ENCODE results near the gene SLC16A8.

The SLC16A8 gene

GRCh38 chr22:38029901-38030300, 54.1 kb downstream of the SLC16A8 start:
- no peaks in the 10 kb centered on the region for H3K27me3 ChIP-seq (ENCODE audit: insufficient read depth, low read length, poor library complexity)
- no peak overlapping the region for H4K8ac ChIP-seq (ENCODE audit: low read depth, low read length)
- no peak overlapping the region for H3K23ac ChIP-seq (ENCODE audit: low read length)
- H4K5ac ChIP-seq (ENCODE audit: low read length): no peak overlapping the region
- H2AK5ac ChIP-seq (ENCODE audit: low read length): no peak overlapping the region
- H3K79me1 ChIP-seq (ENCODE audit: low read length): no peaks in the 10 kb centered on the region
- H2BK5ac ChIP-seq (ENCODE audit: low read length): no peak overlapping the region
- no peak overlapping the region for H2BK15ac ChIP-seq (replicated peaks; ENCODE audit: low read depth)
- no peaks in the 10 kb centered on the region for H3K79me2 ChIP-seq (ENCODE audit: control insufficient read depth, insufficient read depth, low read length)
- no peak overlapping the region for H3K4ac ChIP-seq (ENCODE audit: low read depth, low read length)
- no peak overlapping the region for H3K56ac ChIP-seq (ENCODE audit: low read length)
- no peak overlapping the region for H3K4me3 ChIP-seq (ENCODE audit: low read length)
- no peak overlapping the region for H3K27ac ChIP-seq (ENCODE audit: low read depth, low read length)
- H3K36me3 ChIP-seq (ENCODE audit: control insufficient read depth, insufficient read depth, low read length): no peaks in the 10 kb centered on the region
- no peak overlapping the region for H3K9ac ChIP-seq (ENCODE audit: low read length)
- H3K4me1 ChIP-seq (ENCODE audit: control insufficient read depth, low read depth, low read length): peaks cover 7% of the 10 kb centered on the region
- H3K18ac ChIP-seq (ENCODE audit: low read length): no peak overlapping the region
- DNase-seq: no peak
- no peak overlapping the region for H3K4me2 ChIP-seq (ENCODE audit: low read length)
- H2BK120ac ChIP-seq (ENCODE audit: low read depth, low read length): no peak overlapping the region
- WGBS (ENCODE audit: extremely low coverage, insufficient coverage, low lambda C conversion rate): no CpG with 5 or more reads among the region's 5 CpGs

DNA sequence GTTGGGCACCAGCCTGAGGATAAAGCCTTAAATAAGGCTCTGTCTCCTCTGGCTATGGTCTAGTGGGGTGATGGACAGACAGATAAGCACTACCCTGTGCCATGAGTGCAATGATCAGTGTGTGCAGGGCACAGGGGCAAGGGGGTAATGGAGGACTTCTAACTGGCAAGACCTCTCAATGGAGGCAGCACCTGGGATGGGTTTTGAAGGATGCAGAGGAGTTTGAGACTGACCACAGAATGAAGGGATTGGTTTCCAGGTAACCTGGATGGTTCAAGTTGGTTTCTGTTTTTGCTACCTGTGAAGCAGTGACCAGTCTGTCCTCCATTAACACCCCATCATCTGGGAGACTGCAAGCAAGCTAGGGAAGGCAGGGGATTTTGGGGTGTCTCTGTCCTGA, 54.6 kb downstream of the SLC16A8 start:
- Histone ChIP-seq H3K79me1 (ENCODE audit: low read length) (no peaks in the 10 kb centered on the region), H2AK5ac (ENCODE audit: low read length) (no peak overlapping the region), H3K4me1 (ENCODE audit: control insufficient read depth, low read depth, low read length) (peaks cover 6% of the 10 kb centered on the region), H3K4ac (ENCODE audit: low read depth, low read length) (no peak overlapping the region), H4K5ac (ENCODE audit: low read length) (no peak overlapping the region), H3K27me3 (ENCODE audit: insufficient read depth, low read length, poor library complexity) (no peaks in the 10 kb centered on the region), H3K23ac (ENCODE audit: low read length) (no peak overlapping the region), H3K79me2 (ENCODE audit: control insufficient read depth, insufficient read depth, low read length) (no peaks in the 10 kb centered on the region), H3K4me2 (ENCODE audit: low read length) (no peak overlapping the region), H3K4me3 (ENCODE audit: low read length) (no peak overlapping the region), H2BK15ac (replicated peaks; ENCODE audit: low read depth) (no peak overlapping the region), H4K8ac (ENCODE audit: low read depth, low read length) (no peak overlapping the region), H3K27ac (ENCODE audit: low read depth, low read length) (no peak overlapping the region), H2BK5ac (ENCODE audit: low read length) (no peak overlapping the region), H3K18ac (ENCODE audit: low read length) (no peak overlapping the region), H2BK120ac (ENCODE audit: low read depth, low read length) (no peak overlapping the region), H3K9ac (ENCODE audit: low read length) (no peak overlapping the region), H3K36me3 (ENCODE audit: control insufficient read depth, insufficient read depth, low read length) (no peaks in the 10 kb centered on the region), H3K56ac (ENCODE audit: low read length) (no peak overlapping the region)
- DNase-seq: no peak

DNA sequence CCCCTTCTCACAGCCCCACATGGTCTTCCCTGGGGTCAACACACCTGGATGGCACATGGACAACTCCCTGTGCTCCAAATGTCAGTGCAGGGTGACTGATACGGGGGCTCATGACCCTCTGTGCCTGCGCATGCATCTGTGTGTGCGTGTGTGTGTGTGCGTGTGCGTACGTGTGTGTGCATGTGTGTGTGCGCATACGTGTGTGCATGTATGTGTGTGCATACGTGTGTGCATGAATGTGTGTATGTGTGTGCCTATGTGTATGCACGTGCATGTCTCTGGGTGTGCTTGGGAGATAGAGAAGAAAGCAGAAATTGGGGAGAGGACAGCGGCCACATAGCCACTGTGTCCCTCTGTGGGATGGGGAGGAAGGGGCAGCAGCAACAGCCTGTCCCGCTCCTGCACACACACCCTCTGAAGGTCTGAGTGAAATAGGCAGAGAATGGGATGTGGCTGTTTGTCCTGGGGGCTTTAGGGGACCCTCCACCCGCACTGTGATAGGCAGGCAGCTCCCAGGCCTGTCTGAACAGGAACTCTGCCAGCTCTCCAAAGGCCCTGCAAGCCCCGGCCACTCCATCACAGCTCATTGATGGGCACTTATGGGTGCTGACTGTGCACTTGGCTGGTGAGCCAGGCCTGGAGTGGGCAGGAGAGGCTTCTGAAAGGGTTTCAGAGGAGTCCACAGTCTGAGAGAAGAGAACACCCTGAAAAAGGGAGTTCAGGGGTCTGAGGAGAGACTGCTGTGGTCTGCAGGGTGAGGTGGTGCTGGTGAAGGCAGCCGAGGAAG, 55.4 kb downstream of the SLC16A8 start:
- peaks cover 2% of the 10 kb centered on the region for H3K4me1 ChIP-seq (ENCODE audit: control insufficient read depth, low read depth, low read length)
- no peak overlapping the region for H2BK15ac ChIP-seq (replicated peaks; ENCODE audit: low read depth)
- H3K79me2 ChIP-seq (ENCODE audit: control insufficient read depth, insufficient read depth, low read length): no peaks in the 10 kb centered on the region
- H2AK5ac ChIP-seq (ENCODE audit: low read length): no peak overlapping the region
- DNase-seq: no peak
- no peak overlapping the region for H3K23ac ChIP-seq (ENCODE audit: low read length)
- no CpG with 5 or more reads among the region's 15 CpGs for WGBS (ENCODE audit: extremely low coverage, insufficient coverage, low lambda C conversion rate)
- H3K9ac ChIP-seq (ENCODE audit: low read length): no peak overlapping the region
- H2BK5ac ChIP-seq (ENCODE audit: low read length): no peak overlapping the region
- no peak overlapping the region for H3K18ac ChIP-seq (ENCODE audit: low read length)
- H3K27me3 ChIP-seq (ENCODE audit: insufficient read depth, low read length, poor library complexity): no peaks in the 10 kb centered on the region
- H3K4ac ChIP-seq (ENCODE audit: low read depth, low read length): no peak overlapping the region
- H2BK120ac ChIP-seq (ENCODE audit: low read depth, low read length): no peak overlapping the region
- no peaks in the 10 kb centered on the region for H3K79me1 ChIP-seq (ENCODE audit: low read length)
- H3K4me3 ChIP-seq (ENCODE audit: low read length): no peak overlapping the region
- H3K36me3 ChIP-seq (ENCODE audit: control insufficient read depth, insufficient read depth, low read length): no peaks in the 10 kb centered on the region
- no peak overlapping the region for H3K27ac ChIP-seq (ENCODE audit: low read depth, low read length)
- H4K8ac ChIP-seq (ENCODE audit: low read depth, low read length): no peak overlapping the region
- no peak overlapping the region for H4K5ac ChIP-seq (ENCODE audit: low read length)
- H3K4me2 ChIP-seq (ENCODE audit: low read length): no peak overlapping the region
- no peak overlapping the region for H3K56ac ChIP-seq (ENCODE audit: low read length)

Measured in mesendoderm (in vitro differentiated cells).